H9 (cell line): ENCODE results near the gene KCNJ14. TPM values are rescaled to one million over a fixed set of nuclear protein-coding genes. Genes with fewer than 3 reads are reported as not detected.
A peak's percentile ranks its signal among the peaks of the same experiment; 100 is the strongest.

Experiments
- DNase-seq: peaks from one replicate; pipeline ENCODE4 v3.0.0-alpha.2; 2017
- H2AFZ ChIP-seq: one replicate; pipeline ENCODE4 v1.6.1; 2013; ENCODE audit warnings: mild to moderate bottlenecking, low read length, control low read depth, moderate library complexity
- H2AK5ac ChIP-seq: 2 replicates; pipeline ENCODE4 v1.6.1; 2013; ENCODE audit warnings: low read length, control low read depth, mixed read lengths; ENCODE audit not compliant: insufficient read length
- H2BK120ac ChIP-seq: one replicate; pipeline ENCODE4 v1.6.1; 2013; ENCODE audit warnings: low read depth, mild to moderate bottlenecking, low read length, control low read depth, inconsistent platforms; ENCODE audit not compliant: poor library complexity, severe bottlenecking
- H2BK12ac ChIP-seq: 2 replicates; pipeline ENCODE4 v1.6.1; 2013; ENCODE audit warnings: low read length, control low read depth, mixed read lengths, low read depth; ENCODE audit not compliant: insufficient read length
- H2BK15ac ChIP-seq: 2 replicates; pipeline ENCODE4 v1.6.1; 2013; ENCODE audit warnings: low read depth, low read length, control low read depth
- H2BK20ac ChIP-seq: one replicate; pipeline ENCODE4 v1.6.1; 2013; ENCODE audit warnings: low read depth, mild to moderate bottlenecking, low read length, control low read depth, inconsistent platforms; ENCODE audit not compliant: poor library complexity, severe bottlenecking
- H2BK5ac ChIP-seq: 2 replicates; pipeline ENCODE4 v1.6.1; 2013; ENCODE audit warnings: low read length, control low read depth, mixed read lengths; ENCODE audit not compliant: insufficient read length
- H3K14ac ChIP-seq: 2 replicates; pipeline ENCODE4 v1.6.1; 2013; ENCODE audit warnings: low read length, control low read depth; ENCODE audit not compliant: insufficient read depth
- H3K18ac ChIP-seq: 2 replicates; pipeline ENCODE4 v1.6.1; 2013; ENCODE audit warnings: low read depth, mild to moderate bottlenecking, mixed read lengths, low read length, control low read depth; ENCODE audit not compliant: insufficient read length
- H3K23ac ChIP-seq: 2 replicates; pipeline ENCODE4 v1.6.1; 2013; ENCODE audit warnings: low read length, control low read depth, mixed read lengths, low read depth; ENCODE audit not compliant: insufficient read length
- H3K23me2 ChIP-seq: 2 replicates; pipeline ENCODE4 v1.6.1; 2013; ENCODE audit warnings: low read depth, mild to moderate bottlenecking, mixed read lengths, low read length, control low read depth; ENCODE audit not compliant: insufficient read length, poor library complexity, severe bottlenecking
- H3K27ac ChIP-seq: 2 replicates; pipeline ENCODE4 v1.5.1; 2013; ENCODE audit warnings: low read length, control low read depth, mixed read lengths, low read depth; ENCODE audit not compliant: insufficient read length
- H3K27me3 ChIP-seq: 2 replicates; pipeline ENCODE4 v1.6.1; 2013; ENCODE audit warnings: low read length, control low read depth, inconsistent platforms; ENCODE audit not compliant: insufficient read depth
- H3K4ac ChIP-seq: 2 replicates; pipeline ENCODE4 v1.6.1; 2013; ENCODE audit warnings: low read depth, mild to moderate bottlenecking, control low read depth, inconsistent platforms, low read length, moderate library complexity
- H3K4me1 ChIP-seq: 2 replicates; pipeline ENCODE4 v1.6.1; 2013; ENCODE audit warnings: low read length, control low read depth, inconsistent platforms; ENCODE audit not compliant: insufficient read depth
- H3K4me2 ChIP-seq: 2 replicates; pipeline ENCODE4 v1.6.1; 2013; ENCODE audit warnings: low read length, control low read depth, mixed read lengths; ENCODE audit not compliant: insufficient read length, insufficient read depth
- H3K56ac ChIP-seq: 2 replicates; pipeline ENCODE4 v1.6.1; 2013; ENCODE audit warnings: low read depth, mild to moderate bottlenecking, mixed read lengths, low read length, control low read depth; ENCODE audit not compliant: insufficient read length
- H3K79me1 ChIP-seq: 2 replicates; pipeline ENCODE4 v1.6.1; 2013; ENCODE audit warnings: low read depth, mild to moderate bottlenecking, moderate library complexity, low read length, control low read depth, inconsistent platforms; ENCODE audit not compliant: insufficient read depth, poor library complexity, severe bottlenecking
- H3K79me2 ChIP-seq: 2 replicates; pipeline ENCODE4 v1.6.1; 2013; ENCODE audit warnings: low read length, control low read depth, inconsistent platforms; ENCODE audit not compliant: insufficient read depth
- H3K9ac ChIP-seq: 2 replicates; pipeline ENCODE4 v1.6.1; 2013; ENCODE audit warnings: low read length, control low read depth, mixed read lengths; ENCODE audit not compliant: insufficient read length; ENCODE audit errors: extremely low read depth
- H3K9me3 ChIP-seq: one replicate; pipeline ENCODE4 v1.6.1; 2013; ENCODE audit warnings: low read depth, low read length, inconsistent platforms; ENCODE audit not compliant: control insufficient read depth
- H3T11ph ChIP-seq: one replicate; pipeline ENCODE4 v1.6.1; 2013; ENCODE audit warnings: mild to moderate bottlenecking, low read length, control low read depth, inconsistent platforms
- H4K20me1 ChIP-seq: one replicate; pipeline ENCODE4 v1.6.1; 2013; ENCODE audit not compliant: control insufficient read depth, insufficient read length, insufficient read depth
- H4K5ac ChIP-seq: 2 replicates; pipeline ENCODE4 v1.6.1; 2013; ENCODE audit warnings: low read depth, mild to moderate bottlenecking, mixed read lengths, low read length, control low read depth; ENCODE audit not compliant: insufficient read length
- H4K8ac ChIP-seq: replicated peaks from 2 replicates; pipeline ENCODE4 v1.6.1; 2013; ENCODE audit warnings: low read length, control low read depth, mixed read lengths, low read depth; ENCODE audit not compliant: insufficient read length
- H4K91ac ChIP-seq: 2 replicates; pipeline ENCODE4 v1.6.1; 2013; ENCODE audit warnings: low read depth, mild to moderate bottlenecking, moderate library complexity, mixed read lengths, low read length, control low read depth; ENCODE audit not compliant: insufficient read length
- H3K27ac Mint-ChIP-seq, 3 experiments: 2 replicates in 2 of 3; 3 replicates in 1 of 3; pipeline ENCODE4 v1.8.0; 2020 to 2021; ENCODE audit warnings: mixed read lengths in 3 of 3, mild to moderate bottlenecking in 1 of 3, moderate library complexity in 1 of 3
- H3K27me3 Mint-ChIP-seq: 2 replicates; pipeline ENCODE4 v1.8.0; 2021; ENCODE audit warnings: low read depth, mild to moderate bottlenecking, moderate library complexity, mixed read lengths
- H3K36me3 Mint-ChIP-seq, 3 experiments: 2 replicates in 2 of 3; 3 replicates in 1 of 3; pipeline ENCODE4 v1.8.0; 2020 to 2021; ENCODE audit warnings: low read depth in 3 of 3, mixed read lengths in 3 of 3; ENCODE audit not compliant: insufficient read depth in 1 of 3
- H3K4me1 Mint-ChIP-seq, 2 experiments: 2 replicates each; pipeline ENCODE4 v1.8.0; 2020; ENCODE audit warnings: mixed read lengths in 2 of 2
- H3K4me3 Mint-ChIP-seq, 2 experiments: 2 replicates in 1 of 2; 3 replicates in 1 of 2; pipeline ENCODE4 v1.8.0; 2020 to 2021; ENCODE audit warnings: mild to moderate bottlenecking in 2 of 2, mixed read lengths in 2 of 2, moderate library complexity in 1 of 2
- H3K9me3 Mint-ChIP-seq, 2 experiments: 2 replicates in 1 of 2; 3 replicates in 1 of 2; pipeline ENCODE4 v1.8.0; 2020; ENCODE audit warnings: mild to moderate bottlenecking in 2 of 2, mixed read lengths in 2 of 2, moderate library complexity in 1 of 2
- CTCF ChIP-seq: fragments of 200-600 bp; sonication (generic); conservative IDR thresholded peaks from 3 replicates; pipeline ENCODE4 v1.8.0; 2021; ENCODE audit warnings: antibody characterized with exemption, mild to moderate bottlenecking
- WGBS: extraction: QIAGEN DNeasy Blood & Tissue Kit; methylation state at CpG from one replicate; pipeline ENCODE4 v1.1.7; 2013; ENCODE audit warnings: missing lambda C conversion rate, low lambda C conversion rate, mixed read lengths; ENCODE audit not compliant: insufficient read length; ENCODE audit errors: extremely low coverage; 5-methylcytosine and 5-hydroxymethylcytosine counted together
- total RNA-seq: library from RNA; stranded (reverse); gene quantifications from 2 replicates; pipeline ENCODE4 v1.2.1, GENCODE V29; 2021

Gene KCNJ14
- total RNA-seq, 1 experiment from 2014 or later: 1.2 TPM

GRCh38 chr19:48424694-48425219, 30.6 kb upstream of the KCNJ14 start:
- peak overlapping the region; percentile 84 for H3K14ac ChIP-seq
- H3T11ph ChIP-seq: no peak overlapping the region
- H4K91ac ChIP-seq: no peak overlapping the region
- WGBS: no CpG with 5 or more reads among the region's 8 CpGs
- no peak overlapping the region for H3K4ac ChIP-seq
- H2BK120ac ChIP-seq: no peak overlapping the region
- H3K18ac ChIP-seq: no peak overlapping the region
- peaks cover 0 to 16% (median 11%) of the 10 kb centered on the region in 3 experiments; a peak in 4 of 7 replicates for H3K36me3 Mint-ChIP-seq
- no peak overlapping the region for H4K8ac ChIP-seq
- no peaks in the 10 kb centered on the region for H3K27me3 Mint-ChIP-seq
- H3K4me1 ChIP-seq: no peaks in the 10 kb centered on the region
- TF ChIP-seq CTCF: no peak
- no peaks in the 10 kb centered on the region for H3K27me3 ChIP-seq
- H3K79me1 ChIP-seq: no peaks in the 10 kb centered on the region
- no peak overlapping the region for H3K23ac ChIP-seq
- H3K9me3 Mint-ChIP-seq: no peaks in the 10 kb centered on the region
- peak overlapping the region; percentile 31 for H3K9ac ChIP-seq
- peaks cover 5 to 6% of the 10 kb centered on the region in 2 experiments for H3K4me1 Mint-ChIP-seq
- H3K27ac Mint-ChIP-seq: peak overlapping the region; percentile 84 to 99 (median 96); a peak in 6 of 7 replicates
- H3K79me2 ChIP-seq: no peaks in the 10 kb centered on the region
- no peak overlapping the region for H3K56ac ChIP-seq
- H2BK20ac ChIP-seq: no peak overlapping the region
- no peak overlapping the region for H2AFZ ChIP-seq
- no peaks in the 10 kb centered on the region for H3K9me3 ChIP-seq
- peak; percentile 53 for DNase-seq
- no peaks in the 10 kb centered on the region for H3K23me2 ChIP-seq
- H2AK5ac ChIP-seq: peak overlapping the region; percentile 95
- peak overlapping the region; percentile 73 for H3K27ac ChIP-seq
- peak overlapping the region; percentile 72 for H2BK5ac ChIP-seq
- H3K4me2 ChIP-seq: no peak overlapping the region
- H2BK12ac ChIP-seq: peak overlapping the region; percentile 82
- H3K4me3 Mint-ChIP-seq: peak overlapping the region; percentile 22 to 52; a peak in 3 of 5 replicates
- H4K5ac ChIP-seq: no peak overlapping the region
- H2BK15ac ChIP-seq: no peak overlapping the region
- H4K20me1 ChIP-seq: no peaks in the 10 kb centered on the region
